ENCODE data around the gene HLX. TPM values are rescaled to one million over a fixed set of nuclear protein-coding genes. Genes with fewer than 3 reads are reported as not detected.

Gene HLX
- total RNA-seq, 2 experiments from 2014 or later, result 0.77 TPM; not detected in 1

DNA sequence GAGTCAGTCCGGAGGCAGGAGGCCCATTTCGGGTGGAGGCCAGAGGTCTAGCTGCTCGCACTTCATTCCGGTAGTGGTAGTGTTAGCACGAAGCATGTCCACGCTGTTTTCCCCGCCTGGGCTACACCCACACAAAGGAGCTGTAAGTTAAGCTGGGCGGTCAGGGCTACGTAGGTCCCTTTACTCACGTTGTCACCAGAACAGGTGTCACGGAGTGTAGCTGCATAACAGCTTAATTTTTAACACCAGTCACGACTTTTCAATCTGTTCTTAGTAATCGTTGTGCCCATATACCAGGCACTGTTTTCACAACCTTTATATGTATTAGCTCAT, 15.6 kb downstream of the HLX start:
- Mint-ChIP-seq H3K4me1 (peaks cover 4% of the 10 kb centered on the region), H3K36me3 (no peaks in the 10 kb centered on the region), H3K27ac (no peak overlapping the region), H3K9me3 (ENCODE audit: low read depth) (peaks cover 4% of the 10 kb centered on the region), H3K4me3 (no peak overlapping the region), H3K27me3 (peaks cover 51% of the 10 kb centered on the region)
- DNase-seq (no peak), ATAC-seq (no peak)
- CTCF ChIA-PET, result no interaction called here

DNA sequence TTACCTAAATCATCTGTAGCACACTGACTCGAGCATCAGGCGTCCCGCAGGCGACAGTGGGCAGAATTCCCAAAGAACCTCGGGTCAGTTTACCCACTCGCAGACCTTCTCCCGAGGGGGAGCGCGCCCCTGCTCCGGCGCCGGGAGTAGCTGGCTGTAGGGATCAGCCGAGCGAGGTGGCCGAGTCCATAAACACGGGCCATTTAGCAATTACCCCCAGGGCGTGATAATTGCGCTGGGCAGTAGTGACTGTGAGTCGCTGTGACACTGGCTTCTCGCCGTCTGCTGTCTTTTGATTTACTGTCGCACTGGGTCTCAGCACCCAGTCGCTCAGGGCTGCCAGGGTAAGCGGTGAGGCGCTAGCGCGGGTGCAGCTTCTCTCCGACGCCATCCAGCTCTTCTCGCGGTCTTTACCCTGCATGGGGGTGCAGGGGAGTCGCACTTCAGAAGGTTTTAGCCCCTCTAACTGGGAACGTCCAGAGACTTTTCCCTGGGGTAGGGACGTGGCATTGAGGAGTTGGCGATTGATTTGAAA, 16.2 kb downstream of the HLX start:
- Mint-ChIP-seq H3K27me3 (peaks cover 45% of the 10 kb centered on the region), H3K27ac (no peak overlapping the region), H3K4me1 (peaks cover 4% of the 10 kb centered on the region), H3K36me3 (no peaks in the 10 kb centered on the region), H3K9me3 (ENCODE audit: low read depth) (peaks cover 4% of the 10 kb centered on the region), H3K4me3 (no peak overlapping the region)
- ATAC-seq (no peak), DNase-seq (no peak)
- CTCF ChIA-PET, result no interaction called here

DNA sequence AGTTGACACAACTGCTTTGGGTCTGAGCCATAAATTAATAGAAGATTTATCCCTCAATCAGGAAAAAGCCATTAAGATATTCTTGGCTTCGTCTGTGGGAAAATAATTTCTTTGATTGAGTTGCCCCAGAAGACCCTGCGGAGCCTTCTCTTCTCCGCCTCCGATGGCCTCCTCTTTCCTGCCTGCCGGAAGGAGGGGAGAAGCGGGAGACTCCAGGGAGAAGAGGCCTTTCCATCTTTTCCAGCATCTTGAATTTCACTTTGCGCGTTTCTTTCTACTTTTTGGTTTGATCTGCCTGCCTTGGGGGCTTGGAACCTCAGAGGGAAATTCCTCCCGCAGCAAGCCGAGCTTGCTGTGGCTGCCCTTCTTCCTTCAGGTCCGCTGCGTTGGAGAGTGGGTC, 16.8 kb downstream of the HLX start:
- ATAC-seq (no peak), DNase-seq (no peak)
- CTCF ChIA-PET, result no interaction called here
- H3K4me3 Mint-ChIP-seq, result no peak overlapping the region
- H3K27me3 Mint-ChIP-seq, result peaks cover 39% of the 10 kb centered on the region
- H3K9me3 Mint-ChIP-seq (ENCODE audit: low read depth), result peaks cover 4% of the 10 kb centered on the region
- no peaks in the 10 kb centered on the region for H3K36me3 Mint-ChIP-seq
- peaks cover 4% of the 10 kb centered on the region for H3K4me1 Mint-ChIP-seq
- no peak overlapping the region for H3K27ac Mint-ChIP-seq

DNA sequence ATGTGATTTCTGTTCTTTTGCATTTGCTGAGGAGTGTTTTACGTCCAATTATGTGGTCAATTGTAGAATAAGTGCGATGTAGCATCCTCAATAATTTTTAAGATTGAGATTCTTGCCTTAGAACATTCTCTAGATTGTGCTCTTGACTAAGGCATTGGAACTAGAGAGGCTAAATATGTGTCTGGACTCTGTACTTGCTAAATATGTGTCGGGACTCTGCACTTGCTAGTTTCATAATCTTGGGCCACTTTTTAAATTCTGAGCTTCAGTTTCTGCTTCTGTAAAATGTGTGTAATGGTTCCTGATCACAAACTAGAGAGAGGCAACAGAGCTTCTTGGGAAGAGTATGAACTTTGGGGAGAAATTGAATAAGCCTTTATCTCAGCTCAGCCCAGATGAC, 21.6 kb downstream of the HLX start:
- peaks cover 2% of the 10 kb centered on the region for H3K9me3 Mint-ChIP-seq (ENCODE audit: low read depth)
- H3K27me3 Mint-ChIP-seq, result peaks cover 3% of the 10 kb centered on the region
- CTCF ChIA-PET, result no interaction called here
- H3K27ac Mint-ChIP-seq, result no peak overlapping the region
- H3K4me1 Mint-ChIP-seq, result no peaks in the 10 kb centered on the region
- DNase-seq (no peak), ATAC-seq (no peak)
- H3K36me3 Mint-ChIP-seq, result no peaks in the 10 kb centered on the region
- H3K4me3 Mint-ChIP-seq, result no peak overlapping the region

DNA sequence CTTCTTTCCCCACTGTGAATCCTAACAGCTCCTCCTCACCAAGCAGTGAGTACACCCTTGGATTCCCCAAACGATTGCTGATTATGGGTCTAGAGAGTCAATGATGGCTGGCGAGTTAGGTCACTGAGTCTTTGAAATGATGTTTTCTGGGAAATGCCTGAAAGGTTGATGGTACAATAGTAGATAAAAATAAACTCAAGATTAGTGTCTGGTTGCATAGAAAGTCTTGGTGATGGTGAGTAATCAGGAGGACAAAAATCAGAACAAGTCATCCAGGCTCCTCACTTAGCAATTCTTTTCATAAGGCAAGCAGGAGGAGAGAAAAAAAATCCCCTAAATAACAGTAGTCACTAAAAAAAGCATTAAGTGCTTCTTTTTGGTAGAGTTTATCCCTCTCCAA, 22.6 kb downstream of the HLX start:
- Mint-ChIP-seq H3K36me3 (no peaks in the 10 kb centered on the region), H3K9me3 (ENCODE audit: low read depth) (no peaks in the 10 kb centered on the region), H3K4me3 (no peak overlapping the region), H3K4me1 (no peaks in the 10 kb centered on the region), H3K27ac (no peak overlapping the region), H3K27me3 (peaks cover 3% of the 10 kb centered on the region)
- CTCF ChIA-PET, result no interaction called here
- DNase-seq (no peak), ATAC-seq (no peak)

DNA sequence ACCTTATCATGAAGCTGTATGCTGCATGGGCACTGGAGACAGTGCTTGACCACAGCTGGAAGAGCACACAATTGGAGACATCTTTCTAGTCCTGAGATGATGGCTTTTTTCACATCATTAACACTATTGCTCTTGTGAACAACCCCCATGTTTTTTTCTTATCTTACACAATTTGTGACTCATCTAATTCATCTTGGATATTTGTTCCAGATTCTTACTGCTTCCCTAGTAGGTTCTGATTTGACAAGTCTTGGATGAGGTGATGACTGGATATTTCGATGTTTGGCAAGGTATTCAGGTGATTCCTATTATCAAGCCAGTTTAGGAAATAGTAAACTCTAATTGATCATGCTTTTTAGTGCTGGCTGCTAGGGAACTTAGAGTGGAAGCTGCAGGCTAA, 23.7 kb downstream of the HLX start:
- Mint-ChIP-seq H3K27ac (no peak overlapping the region), H3K9me3 (ENCODE audit: low read depth) (no peaks in the 10 kb centered on the region), H3K27me3 (peaks cover 3% of the 10 kb centered on the region), H3K4me3 (no peak overlapping the region), H3K36me3 (no peaks in the 10 kb centered on the region), H3K4me1 (no peaks in the 10 kb centered on the region)
- no peak for DNase-seq
- ATAC-seq, result no peak
- CTCF ChIA-PET, result no interaction called here

DNA sequence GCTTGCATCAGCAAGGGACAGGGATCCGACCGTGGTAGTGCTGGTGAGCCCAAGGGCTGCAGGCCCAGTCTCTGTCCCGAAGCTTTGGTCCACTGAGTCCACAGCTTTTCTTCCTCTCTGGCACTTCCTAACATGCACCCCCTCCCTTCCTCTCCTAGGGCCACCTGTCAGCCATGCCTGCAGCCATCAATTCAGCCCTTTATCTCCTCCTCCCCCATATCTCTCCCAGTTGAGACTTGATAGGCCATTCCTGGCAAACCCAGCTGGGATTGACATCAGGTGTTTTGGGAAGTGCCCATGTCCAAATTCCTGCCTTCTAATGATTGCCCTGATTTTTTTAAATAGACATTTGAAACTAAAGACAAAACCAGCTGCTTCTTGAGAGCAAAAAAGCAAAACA, 25.6 kb downstream of the HLX start:
- Mint-ChIP-seq H3K4me1 (no peaks in the 10 kb centered on the region), H3K27me3 (peaks cover 3% of the 10 kb centered on the region), H3K4me3 (no peak overlapping the region), H3K27ac (no peak overlapping the region), H3K36me3 (no peaks in the 10 kb centered on the region), H3K9me3 (ENCODE audit: low read depth) (no peaks in the 10 kb centered on the region)
- CTCF ChIA-PET, result no interaction called here
- ATAC-seq (no peak), DNase-seq (no peak)

DNA sequence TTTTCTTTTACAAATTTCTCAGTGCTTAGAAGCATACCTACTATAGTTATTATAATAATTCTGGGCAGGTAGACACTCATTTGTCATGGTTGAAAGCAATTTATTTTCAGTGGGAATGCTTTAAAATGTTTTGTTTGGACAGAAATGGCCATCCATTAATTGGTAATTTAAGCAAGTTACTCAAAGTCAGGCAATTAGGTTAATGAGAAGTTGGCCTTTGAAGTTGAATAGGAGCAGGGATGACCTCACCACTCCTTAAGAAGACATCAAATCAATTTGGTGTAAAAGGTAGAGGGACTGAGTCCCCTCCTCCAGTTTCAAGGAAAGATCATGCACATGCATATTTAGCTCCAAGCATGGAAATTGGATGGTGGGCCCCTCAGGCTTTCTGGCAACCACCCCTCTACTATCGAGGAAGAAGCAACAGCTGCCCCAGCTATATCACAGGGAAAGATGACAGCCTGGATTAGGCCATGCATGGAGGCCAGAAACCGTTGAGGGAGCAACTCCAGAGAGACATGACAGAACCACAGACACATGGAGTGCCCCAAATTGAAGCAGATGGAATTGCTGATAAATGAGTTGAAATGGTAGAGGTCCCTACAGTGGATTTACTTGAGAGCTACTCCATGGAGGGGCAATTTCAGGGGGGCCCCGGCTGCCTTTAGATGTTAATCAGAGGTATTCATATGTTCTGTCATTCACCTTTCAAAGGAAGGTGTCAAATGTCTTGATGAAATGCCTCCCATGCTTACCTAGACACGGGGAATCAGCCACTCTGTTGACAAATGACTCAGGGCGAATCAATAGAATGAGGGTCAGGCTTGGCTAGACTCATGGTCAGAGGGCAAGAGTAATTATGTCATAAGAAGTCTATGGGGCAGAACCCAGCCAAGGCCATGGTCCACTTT, 26.7 kb downstream of the HLX start:
- CTCF ChIA-PET, result no interaction called here
- H3K4me3 Mint-ChIP-seq, result no peak overlapping the region
- no peaks in the 10 kb centered on the region for H3K9me3 Mint-ChIP-seq (ENCODE audit: low read depth)
- ATAC-seq, result no peak
- no peak for DNase-seq
- H3K36me3 Mint-ChIP-seq, result no peaks in the 10 kb centered on the region
- H3K4me1 Mint-ChIP-seq, result no peaks in the 10 kb centered on the region
- H3K27ac Mint-ChIP-seq, result no peak overlapping the region
- peaks cover 3% of the 10 kb centered on the region for H3K27me3 Mint-ChIP-seq

DNA sequence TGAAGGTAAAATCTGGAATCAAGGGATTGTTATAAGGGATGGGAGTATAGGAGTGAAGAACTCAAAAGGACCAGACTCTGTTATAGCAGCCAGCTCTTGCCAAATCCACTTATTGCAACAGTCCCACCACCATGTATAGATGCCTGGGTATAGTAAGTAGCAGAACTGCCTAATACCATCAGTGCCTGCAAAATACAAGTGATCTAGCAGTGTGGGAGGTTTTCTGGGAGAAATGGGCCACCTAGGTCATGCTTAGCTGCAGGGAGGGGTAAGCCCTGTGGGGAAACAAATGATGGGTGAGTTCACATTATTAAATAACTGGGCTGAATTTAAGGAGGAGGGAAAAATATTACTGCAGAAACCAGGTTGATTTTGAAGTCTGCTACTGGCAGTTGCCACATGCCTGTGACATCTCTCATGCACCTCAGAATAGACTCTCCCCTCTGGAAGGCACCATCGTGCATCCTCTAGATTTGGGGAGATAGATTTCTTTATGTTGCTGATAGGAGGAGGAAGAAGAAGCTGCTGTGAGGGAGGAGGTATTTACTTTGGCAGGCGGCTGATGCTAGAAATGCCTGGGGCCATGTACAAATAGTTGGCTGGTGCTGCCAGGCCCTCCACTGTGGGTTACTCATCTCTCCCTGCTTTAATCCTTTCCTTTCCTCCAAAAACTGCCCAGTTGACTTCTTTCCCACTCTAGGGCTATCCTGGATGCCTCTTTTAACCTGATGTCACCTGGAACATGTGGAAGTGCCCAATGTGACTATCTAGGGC, 27.5 kb downstream of the HLX start:
- Mint-ChIP-seq H3K9me3 (ENCODE audit: low read depth) (no peaks in the 10 kb centered on the region), H3K4me1 (no peaks in the 10 kb centered on the region), H3K36me3 (no peaks in the 10 kb centered on the region), H3K27ac (no peak overlapping the region), H3K4me3 (no peak overlapping the region), H3K27me3 (peaks cover 3% of the 10 kb centered on the region)
- CTCF ChIA-PET, result no interaction called here
- ATAC-seq (no peak), DNase-seq (no peak)

DNA sequence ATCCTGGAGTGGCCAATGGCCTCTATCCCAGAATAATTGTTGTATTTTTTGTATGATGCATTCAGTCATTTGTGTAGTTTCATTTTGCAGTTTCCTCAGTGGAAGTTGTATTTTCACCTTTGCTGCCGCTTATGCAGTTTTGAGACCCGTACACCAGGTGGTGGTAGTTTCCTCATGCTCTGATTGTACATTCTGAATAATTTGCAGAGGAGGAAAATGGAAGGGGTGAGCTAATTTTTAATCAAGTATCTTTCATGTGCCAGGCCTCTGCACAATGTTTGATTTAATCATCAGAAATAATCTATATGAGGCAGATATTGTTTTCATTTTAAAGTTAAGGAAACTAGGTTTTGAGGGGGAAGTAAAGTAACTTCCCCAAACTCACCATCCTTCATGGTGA, 29.5 kb downstream of the HLX start:
- DNase-seq (no peak), ATAC-seq (no peak)
- CTCF ChIA-PET, result no interaction called here
- Mint-ChIP-seq H3K9me3 (ENCODE audit: low read depth) (no peaks in the 10 kb centered on the region), H3K27me3 (peaks cover 2% of the 10 kb centered on the region), H3K4me3 (no peak overlapping the region), H3K4me1 (no peaks in the 10 kb centered on the region), H3K27ac (no peak overlapping the region), H3K36me3 (no peaks in the 10 kb centered on the region)

DNA sequence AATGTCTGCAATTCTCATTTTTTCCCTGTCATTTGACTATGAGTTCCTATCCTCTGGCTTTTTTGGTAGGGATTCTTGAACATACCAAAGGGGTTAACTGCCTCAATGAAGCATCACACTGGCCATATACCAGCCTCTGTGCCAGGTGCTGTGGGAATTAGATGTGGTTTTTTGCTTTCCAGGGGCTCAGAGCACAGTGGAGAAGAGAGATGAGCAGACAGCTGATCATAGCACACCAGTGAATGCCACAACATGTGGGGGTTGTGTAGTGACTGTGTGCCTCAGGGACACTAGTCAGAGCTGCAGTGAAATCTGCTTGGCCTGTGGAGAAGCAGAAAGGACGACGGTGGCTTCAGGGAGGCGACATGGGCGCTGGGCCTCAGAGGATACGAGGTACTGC, 30.8 kb downstream of the HLX start:
- ATAC-seq (no peak), DNase-seq (no peak)
- H3K27ac Mint-ChIP-seq, result no peak overlapping the region
- CTCF ChIA-PET, result no interaction called here
- H3K4me3 Mint-ChIP-seq, result no peak overlapping the region
- H3K36me3 Mint-ChIP-seq, result no peaks in the 10 kb centered on the region
- H3K27me3 Mint-ChIP-seq, result peaks cover 2% of the 10 kb centered on the region
- no peaks in the 10 kb centered on the region for H3K4me1 Mint-ChIP-seq
- H3K9me3 Mint-ChIP-seq (ENCODE audit: low read depth), result no peaks in the 10 kb centered on the region

DNA sequence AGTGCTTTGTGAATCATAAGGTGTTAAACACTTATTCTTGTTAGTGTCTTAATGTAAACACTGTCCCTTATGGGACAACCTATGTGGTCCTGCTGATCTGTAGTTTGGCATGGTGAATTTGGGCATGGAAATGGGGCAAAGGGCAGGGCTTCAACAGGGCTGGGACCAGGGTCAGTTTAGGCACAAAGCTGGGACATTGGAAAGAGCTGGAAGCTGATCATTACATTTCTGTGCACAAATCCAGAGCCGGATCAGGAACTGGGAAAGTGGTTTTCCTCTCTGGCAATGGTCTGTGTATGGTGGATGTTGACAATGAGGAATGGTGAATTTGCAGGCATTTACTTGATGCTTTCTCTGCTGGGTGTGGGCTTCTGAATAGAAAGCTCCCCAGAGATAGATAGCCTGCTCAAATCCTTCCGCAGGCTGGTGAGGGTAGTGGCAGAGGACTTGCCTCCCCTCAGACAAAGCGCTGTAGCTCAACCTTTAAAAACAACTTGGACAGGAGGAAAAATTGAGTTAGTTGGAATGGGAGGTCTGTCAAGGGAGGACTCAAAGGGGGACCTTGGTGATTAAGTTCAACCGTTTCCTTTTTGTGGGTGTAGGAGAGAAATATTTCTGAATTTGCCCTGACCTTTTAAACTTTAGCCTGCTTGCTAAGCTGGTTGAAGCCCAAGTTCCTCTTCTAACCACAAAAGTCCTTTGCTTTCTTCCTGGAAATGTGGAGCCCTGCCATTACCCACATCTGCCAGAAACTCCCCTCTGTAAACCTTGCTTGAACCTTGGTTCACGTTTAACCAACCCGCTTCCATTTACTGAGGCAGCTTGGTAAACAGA, 35.3 kb downstream of the HLX start:
- H3K27me3 Mint-ChIP-seq, result peaks cover 2% of the 10 kb centered on the region
- H3K27ac Mint-ChIP-seq, result no peak overlapping the region
- no peaks in the 10 kb centered on the region for H3K4me1 Mint-ChIP-seq
- CTCF ChIA-PET, result no interaction called here
- no peak overlapping the region for H3K4me3 Mint-ChIP-seq
- H3K36me3 Mint-ChIP-seq, result no peaks in the 10 kb centered on the region
- H3K9me3 Mint-ChIP-seq (ENCODE audit: low read depth), result no peaks in the 10 kb centered on the region
- ATAC-seq (no peak), DNase-seq (no peak)

DNA sequence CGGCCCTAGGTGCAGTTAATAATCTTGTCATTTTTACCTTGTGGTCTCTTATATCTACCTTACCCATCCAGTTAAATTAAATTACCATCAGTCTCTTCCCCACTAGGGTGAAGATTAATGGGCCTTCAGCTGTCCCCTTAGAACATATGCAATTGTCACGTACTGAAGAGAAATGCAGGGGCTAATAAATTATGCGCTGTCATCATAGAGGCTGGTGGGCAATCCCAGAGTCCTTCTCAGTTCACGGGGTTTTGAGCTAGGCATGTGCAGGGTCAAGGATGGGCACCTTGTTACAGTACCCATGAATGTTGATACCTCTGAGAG, 35.8 kb downstream of the HLX start:
- H3K9me3 Mint-ChIP-seq (ENCODE audit: low read depth), result no peaks in the 10 kb centered on the region
- CTCF ChIA-PET, result no interaction called here
- no peaks in the 10 kb centered on the region for H3K4me1 Mint-ChIP-seq
- ATAC-seq (no peak), DNase-seq (no peak)
- no peak overlapping the region for H3K4me3 Mint-ChIP-seq
- H3K27ac Mint-ChIP-seq, result no peak overlapping the region
- no peaks in the 10 kb centered on the region for H3K36me3 Mint-ChIP-seq
- H3K27me3 Mint-ChIP-seq, result peaks cover 2% of the 10 kb centered on the region
